Hippocampal formation (tissue), 2 donors: ENCODE measurements around the gene PPP1R18.

ENCODE experiments used
- DNase-seq, 2 donors: peaks; one replicate each; lab custom pipeline; 2025; lab: John Stamatoyannopoulos, UW

The PPP1R18 gene

DNA sequence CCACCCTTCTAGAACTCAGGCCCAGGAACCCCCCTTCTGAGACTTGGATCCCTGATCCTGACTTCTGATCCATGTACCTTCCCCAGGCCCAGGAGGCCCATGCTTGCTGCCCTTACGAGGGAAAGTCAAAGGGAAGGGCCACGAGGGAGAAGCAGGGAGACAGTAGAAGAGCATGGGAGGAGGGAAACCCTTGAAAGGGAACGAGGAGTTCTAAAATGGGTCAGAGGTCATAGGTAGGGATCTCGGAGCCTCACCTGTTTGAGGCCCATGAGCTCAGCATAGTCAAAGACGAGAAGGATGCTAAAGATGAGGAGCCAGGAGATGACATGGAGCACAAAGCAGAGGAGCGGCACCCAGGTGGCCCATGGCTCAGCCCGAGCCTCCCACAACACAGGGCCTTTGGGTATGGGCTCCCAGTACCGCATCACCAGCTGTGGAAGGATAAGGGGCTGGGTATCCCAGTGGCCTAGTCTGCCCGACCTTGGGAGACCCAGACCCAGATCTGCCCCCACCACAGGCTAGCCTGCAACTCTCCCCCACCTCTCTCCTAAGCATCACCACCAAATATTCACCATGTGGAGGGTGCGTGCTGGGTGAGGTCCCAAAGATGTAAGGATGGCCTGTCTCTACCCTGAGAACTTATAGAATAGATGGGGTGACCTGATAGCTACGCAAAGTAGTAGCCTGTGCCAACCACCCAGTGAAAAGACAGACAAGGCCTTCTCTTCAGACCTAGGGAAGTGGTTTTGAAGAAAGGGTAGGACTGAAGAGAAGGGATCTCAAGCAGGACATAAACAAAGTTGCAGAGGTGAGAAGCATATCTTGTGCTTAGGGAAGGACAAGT is 2.8 kb upstream of the PPP1R18 start:
- no peak for DNase-seq

GRCh38 chr6:30688569-30688968 is 2.1 kb upstream of the PPP1R18 start:
- no peak for DNase-seq

DNA sequence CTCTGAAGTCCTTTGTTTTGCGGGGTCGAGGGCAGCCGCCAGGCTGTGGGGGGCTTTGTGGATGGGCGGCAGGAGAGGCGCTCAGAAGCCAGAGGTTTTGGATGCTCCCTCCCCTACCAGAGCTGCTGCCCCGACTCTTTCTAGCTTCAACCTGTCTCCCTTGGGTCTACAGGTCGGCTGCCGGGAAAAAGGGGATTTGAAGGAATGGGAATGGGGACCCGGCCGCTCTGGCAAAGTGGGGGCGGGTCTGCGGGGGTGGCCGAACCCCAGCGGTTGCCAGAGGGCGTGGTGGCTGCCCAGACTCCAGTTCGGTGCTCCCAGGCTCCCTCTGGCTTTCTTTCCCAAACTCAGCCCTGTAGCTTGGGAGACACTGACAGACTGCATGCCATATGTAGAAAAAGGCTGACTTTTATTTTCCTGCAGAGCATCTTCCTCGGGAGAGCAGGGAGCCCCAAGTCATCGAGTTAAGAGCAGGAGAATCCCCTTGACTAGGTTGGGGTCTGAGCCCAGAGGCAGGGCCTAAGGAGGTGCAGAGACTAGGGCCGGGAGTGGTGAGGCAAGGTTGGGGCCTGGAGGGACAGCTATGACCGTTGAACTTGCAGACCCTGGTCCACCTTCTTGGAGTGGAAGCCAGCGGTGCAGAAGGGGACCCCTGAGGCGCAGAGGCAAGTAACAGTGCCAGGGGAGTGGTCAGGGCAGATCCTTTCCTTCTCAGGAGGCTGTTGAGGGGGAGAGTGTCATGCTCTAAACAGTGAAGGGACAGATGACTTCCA is 1.4 kb upstream of the PPP1R18 start:
- no peak for DNase-seq

DNA sequence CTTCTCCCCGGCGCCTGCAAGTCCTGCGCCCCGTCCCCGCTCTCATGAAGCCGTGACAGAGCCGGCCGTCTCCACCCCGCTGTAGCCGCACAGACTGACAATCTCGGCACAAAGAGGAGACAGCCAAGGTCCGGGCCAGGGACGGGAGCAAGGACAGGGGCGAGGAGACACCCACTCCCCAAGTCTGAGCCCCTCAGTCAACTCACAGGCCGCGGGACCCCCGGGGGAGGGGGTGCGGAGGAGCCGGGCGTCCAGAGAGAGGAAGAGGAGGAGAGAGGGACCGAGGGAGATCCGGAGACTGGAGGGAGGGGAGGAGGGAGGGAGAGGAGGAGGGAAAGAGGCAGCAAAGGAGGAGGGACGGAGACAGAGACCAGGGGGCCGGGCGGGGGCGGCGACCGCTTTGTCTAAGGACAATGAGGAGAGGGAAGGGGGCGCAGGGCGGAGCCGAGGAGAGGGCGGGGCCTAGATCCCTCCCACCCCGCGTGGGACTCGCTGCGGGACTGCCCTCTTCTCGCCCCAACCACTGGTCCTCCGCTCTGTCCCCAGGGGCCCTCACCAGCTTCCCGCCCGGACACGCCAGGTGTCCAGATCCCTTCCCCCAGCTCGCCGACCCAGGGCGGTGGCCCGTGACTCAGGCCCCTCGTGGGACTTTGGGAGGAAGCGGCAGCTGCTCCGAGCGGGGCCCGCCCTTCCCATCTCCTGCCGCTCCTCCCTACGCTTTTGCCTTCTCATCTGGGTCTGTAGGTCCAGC is 638 bp upstream of the PPP1R18 start:
- DNase-seq, result peak; percentile 46 to 61

DNA sequence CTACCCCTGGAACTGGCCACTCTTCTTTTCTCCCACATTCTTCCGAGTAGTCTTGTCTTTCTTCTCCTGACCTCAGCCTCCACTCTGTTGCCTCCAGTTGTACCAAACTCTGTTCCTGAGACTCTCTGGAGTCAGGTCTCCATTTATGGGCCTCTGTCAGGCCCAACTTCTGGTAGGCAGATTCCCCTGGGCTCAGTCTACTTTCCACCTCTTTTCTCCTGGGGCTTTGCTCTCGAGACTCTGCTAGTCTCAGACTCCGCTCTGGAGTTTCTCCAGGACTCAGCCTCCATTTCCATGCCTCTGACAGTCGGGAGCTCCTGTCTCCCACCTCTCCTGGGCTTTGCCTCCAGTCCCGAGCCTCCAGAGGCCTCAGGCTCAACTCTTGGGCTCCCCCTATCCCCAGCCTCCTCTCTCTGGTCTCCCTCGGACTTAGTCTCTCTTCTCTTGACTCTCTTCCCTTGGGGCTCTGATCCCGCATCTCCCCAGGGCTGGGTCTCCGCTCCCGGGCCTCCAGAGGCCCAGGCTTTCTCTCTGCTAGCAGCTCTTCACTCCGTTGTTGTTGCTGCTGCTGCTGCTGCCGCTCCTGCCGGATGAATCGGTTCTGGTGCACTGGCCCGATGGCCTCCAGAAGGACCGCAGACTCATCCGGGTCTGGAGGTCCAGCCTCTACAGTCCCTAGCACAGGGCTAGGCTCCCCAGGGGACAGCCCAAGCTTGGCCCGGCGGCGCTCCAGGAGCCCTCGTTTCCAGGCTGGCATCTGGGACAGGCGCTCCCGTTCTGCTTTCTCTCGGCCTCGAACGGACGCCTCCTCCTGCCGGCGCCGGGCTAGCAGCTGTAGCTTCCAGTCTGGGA is 1.1 kb downstream of the PPP1R18 start:
- no peak for DNase-seq

DNA sequence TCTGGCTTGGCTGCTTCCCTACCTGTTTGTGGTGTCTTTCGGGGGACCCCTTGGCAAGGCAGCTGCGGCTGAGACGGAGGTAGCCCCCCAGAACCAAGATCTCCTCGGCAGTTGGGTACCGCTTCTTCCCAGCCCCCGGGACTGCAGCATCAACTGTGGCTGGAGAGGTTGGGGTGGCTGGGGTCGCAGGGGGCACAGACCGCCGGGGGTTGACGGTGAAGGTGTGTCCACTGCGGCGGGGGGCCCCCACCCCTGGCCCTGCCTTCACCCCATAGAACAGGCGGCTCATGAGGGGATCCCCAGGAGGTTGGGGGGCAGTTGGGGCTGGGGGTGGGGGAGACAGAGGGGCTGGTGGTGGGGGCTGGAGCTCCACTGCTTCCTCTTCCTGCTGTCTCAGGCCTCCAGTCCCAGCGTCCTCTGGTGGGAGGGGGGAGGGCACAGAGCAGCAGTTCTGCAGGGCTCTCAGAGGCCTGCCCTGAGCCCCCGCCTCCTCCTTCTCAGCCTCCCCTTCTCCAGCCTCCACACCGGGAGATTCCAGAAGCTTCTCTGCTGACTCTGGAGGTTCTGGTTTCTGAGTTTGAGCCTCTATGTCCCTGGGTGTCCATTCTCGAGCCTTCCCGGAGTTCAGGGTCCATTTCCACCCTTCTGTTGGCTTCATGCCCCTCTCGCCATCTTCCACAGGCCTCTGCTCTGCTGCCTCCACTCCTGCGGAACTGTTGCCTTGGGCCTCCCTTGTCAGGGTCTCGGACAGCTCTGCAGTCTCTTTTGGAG is 1.9 kb downstream of the PPP1R18 start:
- DNase-seq, result no peak

DNA sequence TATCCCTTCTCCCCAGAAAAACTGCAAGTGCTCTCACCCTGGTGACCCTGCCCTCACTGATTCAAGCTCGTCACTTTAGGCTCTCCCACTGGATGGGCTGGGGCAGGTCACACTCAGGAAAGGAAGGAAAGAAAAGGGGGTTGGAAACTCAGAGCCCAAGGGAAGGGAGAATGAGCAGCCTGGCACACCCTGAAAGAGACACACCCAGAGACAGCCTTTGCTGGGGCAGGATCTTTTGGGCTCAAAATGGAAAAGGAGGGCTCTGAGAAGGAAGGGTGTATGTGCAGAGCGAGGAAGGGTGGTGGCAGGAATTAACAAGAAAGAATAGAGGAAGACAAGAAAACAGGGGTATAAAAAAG is 2.5 kb downstream of the PPP1R18 start:
- DNase-seq, result no peak

- no peak for DNase-seq
Measured at GRCh38 chr6:30683183-30683979, 3.1 kb downstream of the PPP1R18 start.

DNA sequence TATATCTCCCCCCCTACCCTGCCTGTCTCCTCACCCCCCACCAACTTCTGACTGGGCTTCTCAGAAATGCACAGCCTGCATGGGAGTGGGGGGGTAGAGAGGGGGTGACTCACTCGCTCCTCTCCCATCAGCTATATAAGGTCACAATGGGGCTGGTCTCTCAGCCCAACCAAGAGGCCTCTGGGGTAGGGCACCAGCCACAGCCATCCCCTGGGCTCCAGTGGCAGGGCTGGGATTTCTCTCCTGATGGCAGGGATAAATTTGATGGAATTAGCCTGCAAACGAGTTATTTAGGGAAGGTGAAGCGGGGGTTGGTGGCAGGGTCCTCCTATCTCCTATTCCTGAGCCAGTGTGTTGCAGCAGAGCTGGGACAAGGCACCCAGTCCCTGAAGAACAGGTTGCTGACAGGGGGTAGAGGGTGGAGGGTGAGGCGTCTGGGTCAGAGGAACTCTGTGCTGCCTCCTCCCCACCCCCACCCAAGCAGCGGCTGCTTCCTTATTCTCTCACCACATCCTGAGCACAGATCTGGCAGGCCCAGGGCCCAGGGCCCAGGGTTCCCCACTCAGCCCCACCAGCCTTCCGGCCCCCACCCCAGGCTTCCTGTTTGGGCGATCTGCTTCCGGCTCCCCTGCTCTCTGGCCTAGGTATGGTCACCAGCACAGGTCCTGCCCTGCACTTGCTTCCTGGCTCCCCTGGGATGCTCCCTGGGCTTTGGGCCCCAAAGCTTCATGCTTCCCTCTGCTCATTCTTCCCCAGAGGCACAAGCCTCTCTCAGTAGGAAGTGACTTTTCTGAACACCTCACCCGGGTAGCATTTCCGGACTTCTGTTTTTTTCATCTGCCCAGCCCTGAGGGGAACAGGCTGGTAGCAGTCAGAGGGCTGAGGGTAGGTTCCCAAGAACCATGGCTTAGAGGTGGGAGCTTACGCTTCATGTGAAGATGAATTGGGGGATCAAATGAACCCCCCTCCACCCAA is 4.0 kb downstream of the PPP1R18 start:
- DNase-seq, result peak in 1 of 2 donors; percentile 57

- DNase-seq, result no peak
Measured at GRCh38 chr6:30681766-30682142, 4.7 kb downstream of the PPP1R18 start.

GRCh38 chr6:30679765-30680535 is 6.5 kb downstream of the PPP1R18 start:
- no peak for DNase-seq

DNA sequence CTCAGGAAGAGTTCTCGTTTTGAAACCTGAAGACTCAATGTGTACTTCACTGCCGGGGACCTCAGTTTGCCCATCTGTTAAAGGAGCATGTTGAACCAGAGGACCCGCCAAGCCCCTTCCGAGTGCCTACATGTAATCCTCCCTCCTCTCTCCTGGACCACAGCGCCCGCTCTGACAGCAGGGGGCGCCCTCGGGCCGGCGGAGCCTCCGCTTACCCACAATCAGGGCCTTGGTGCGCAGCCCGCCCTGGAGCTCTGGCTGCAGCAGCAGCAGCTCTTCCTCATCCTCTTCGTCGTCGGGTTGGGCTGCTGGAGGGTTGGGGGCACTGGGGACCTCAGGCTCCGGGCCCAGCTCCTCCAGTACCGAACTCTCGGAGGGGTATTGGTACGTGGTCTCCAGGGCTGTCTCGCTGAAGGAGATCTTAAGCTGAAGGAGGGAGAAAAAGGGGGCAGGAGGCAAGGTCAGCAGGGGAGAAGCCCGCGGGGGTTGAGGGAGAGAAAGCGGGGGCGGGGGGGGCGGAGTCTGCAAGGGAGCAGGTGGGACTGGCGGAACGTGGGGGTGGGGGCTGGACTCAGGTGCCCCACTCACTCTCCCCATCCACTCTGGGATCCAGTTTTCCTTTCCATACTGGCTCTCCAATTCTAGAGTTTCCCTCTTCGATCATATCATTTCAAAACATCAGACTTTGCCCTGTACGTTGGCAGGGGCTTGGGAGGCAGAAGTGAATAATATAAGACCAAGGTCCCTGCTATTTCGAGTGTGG is 7.3 kb downstream of the PPP1R18 start:
- peak; percentile 61 to 75 for DNase-seq

DNA sequence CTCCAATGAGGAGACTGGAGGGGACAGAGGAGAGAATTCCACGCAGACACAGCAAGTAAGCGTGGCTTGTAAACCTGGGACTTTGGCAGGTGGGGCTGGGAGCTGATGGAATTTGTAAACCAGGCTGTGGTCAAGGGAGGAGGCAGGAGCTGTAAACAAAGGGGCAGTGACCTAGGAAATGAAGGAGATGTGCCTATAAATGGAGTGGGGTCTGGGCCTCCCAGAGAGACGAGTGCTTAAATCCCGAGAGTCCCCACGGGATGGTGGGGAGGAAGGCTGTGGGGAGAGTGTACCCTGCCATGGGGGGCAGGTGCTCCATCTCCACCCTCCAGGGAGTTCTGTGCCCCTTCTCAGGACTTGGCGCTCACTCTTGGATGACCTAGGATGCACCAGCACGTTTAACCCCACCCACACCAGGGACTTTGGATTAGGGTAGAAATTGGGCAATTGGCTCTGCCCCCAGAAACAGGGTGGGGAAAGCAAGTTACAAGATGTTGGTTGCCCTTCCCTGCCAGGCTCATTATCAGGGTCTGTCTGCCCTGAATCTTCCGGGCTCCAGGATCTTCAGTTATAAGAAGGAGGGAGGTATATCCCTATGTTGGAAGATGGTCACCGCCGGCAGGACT is 9.7 kb downstream of the PPP1R18 start:
- no peak for DNase-seq

DNA sequence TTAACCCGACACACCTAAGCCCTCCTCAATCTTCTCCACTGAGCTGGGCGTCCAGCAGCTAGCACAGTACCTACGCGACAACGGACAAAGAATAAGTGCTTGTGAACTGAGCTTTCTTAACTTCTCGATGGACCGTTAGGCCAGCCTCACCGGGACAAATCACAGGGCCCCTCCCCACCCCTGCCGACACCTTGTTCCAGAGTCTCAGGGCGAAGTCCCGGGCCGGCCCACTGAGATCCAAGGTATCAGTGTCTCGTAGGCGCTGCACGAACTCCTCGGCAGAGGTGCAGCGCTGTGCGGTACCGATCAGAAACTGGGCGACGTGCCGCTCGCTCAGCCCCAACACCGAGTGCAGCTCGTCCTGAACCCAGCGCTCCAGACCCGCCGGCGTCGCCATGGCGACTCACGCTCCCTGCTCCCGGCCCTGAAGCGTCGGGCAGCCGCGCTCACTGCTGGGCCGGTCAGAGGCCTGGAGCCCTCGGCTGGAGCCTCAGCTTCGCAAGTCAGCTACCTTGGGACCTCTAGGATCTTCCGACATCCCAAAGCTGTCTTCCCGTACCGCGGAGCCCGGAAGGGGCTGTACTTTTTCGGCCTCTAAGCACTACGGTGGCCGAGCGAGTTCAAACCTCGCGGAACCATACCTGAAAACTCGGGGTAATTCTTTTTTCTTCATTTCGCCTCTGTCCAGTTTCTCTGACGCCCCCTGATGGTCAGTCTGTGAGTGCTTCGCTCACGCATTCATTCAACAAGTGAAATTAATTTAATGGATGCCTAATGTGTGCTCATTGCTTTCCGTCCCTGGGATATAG is 13.8 kb downstream of the PPP1R18 start, which contains the start of gene DHX16:
DHX16 (minus strand) TSS at position 562 of the 809 bp plus-strand sequence; CDS start at position 397, 165 bp downstream.
- DNase-seq, result peak; percentile 88

DNA sequence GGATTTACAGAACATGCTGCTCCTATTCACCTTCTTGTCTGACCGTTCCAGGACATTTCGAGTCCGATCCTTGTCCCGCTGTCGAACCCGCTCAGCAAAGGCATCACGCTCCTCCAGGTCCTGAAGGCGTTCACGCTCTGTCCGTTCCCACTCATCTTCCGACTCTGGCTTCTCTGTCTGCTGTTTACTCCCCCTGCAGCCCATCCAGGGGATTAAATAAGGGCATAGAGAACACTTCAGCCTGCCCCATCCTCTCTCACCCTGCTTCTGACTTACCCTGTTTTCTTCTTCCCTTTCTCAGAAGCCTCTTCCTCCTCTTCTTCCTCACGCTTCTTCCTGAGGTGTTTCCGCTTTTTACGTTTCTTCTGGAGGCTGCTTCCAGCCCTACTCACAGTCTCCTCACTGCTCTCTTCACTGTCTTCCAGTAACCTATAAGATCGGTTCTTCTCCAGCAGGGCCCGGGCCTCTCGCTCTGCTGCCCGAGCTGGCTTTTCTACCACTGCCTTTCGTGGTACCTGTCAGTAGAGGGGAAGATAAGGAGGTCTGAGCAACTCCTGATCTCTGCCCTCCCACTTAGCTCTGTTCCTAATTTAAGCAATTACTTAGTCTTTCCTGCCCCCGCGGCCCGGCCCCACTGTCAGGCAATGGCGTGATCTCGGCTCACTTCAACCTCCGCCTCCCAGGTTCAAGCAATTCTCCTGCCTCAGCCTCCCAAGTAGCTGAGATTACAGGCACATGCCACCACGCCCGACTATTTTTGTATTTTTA is 15.5 kb downstream of the PPP1R18 start:
- DNase-seq, result no peak
